ENCODE data around the gene LMOD1.

LMOD1 gene

DNA sequence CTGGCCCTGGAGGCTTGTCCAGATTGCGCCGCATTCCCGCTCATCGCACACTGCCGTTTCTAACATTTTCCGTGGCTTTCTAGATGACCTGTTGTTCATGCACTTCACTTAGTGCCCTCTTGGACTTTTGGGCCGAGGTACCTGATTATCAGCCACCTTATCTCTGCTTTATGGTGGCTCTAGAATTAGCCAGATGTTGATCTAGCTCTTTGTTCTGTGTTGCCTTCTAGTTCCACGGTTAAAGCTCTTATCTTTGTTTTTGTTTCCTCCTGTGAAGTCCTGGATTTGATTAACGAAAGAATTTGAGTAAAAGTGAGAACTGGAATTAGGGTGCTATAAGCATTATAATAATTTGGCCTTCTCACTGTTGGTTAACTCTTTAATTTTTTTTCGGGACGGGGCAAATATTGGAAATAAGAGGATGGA lies 37.0 kb upstream of the LMOD1 start:
- TF ChIP-seq ZC3H10 (CRISPR knock-in tag; IDR thresholded peaks at IDR 0.05), result no peak
- no peak for TF ChIP-seq SNAI2 (CRISPR knock-in tag; IDR thresholded peaks at IDR 0.05)
- TF ChIP-seq RARB (CRISPR knock-in tag; IDR thresholded peaks at IDR 0.05), result no peak
- TF ChIP-seq CSDC2 (CRISPR knock-in tag; IDR thresholded peaks at IDR 0.05), result no peak
- no peak for ATAC-seq

DNA sequence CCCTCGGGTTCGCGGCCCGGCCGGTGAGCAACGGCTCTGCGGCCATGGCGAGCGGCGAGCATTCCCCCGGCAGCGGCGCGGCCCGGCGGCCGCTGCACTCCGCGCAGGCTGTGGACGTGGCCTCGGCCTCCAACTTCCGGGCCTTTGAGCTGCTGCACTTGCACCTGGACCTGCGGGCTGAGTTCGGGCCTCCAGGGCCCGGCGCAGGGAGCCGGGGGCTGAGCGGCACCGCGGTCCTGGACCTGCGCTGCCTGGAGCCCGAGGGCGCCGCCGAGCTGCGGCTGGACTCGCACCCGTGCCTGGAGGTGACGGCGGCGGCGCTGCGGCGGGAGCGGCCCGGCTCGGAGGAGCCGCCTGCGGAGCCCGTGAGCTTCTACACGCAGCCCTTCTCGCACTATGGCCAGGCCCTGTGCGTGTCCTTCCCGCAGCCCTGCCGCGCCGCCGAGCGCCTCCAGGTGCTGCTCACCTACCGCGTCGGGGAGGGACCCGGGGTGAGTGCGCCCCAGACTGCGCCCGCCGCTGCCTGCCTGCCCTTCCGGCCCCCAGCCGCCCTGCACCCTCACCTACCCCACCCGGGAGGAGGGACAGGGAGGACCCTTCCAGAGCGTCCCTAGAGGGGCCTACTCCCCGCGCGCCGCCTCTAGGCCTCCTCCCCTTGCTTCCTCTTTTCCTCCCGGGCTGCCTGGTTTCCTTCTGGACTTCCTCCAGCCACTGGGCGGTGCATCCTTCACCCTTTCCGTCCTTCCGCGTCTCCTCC lies 36.5 kb upstream of the LMOD1 start, which contains the start of gene RNPEP:
Gene RNPEP, plus strand, starts transcription at position 26 of the 757 bp plus-strand sequence. Its CDS starts 19 bp downstream, at position 45.
- TF ChIP-seq ZC3H10 (CRISPR knock-in tag; IDR thresholded peaks at IDR 0.05) (no peak), RARB (CRISPR knock-in tag; IDR thresholded peaks at IDR 0.05) (no peak), CSDC2 (CRISPR knock-in tag; IDR thresholded peaks at IDR 0.05) (no peak), ZFP30 (CRISPR knock-in tag; IDR thresholded peaks at IDR 0.05) (no peak), BACH2 (CRISPR knock-in tag; IDR thresholded peaks at IDR 0.05; ENCODE audit: borderline replicate concordance) (no peak), ESRRG (CRISPR knock-in tag; IDR thresholded peaks at IDR 0.05) (no peak), PPARA (CRISPR knock-in tag; IDR thresholded peaks at IDR 0.05; ENCODE audit: borderline replicate concordance) (no peak), OSR1 (CRISPR knock-in tag; IDR thresholded peaks at IDR 0.05) (no peak), TOX (CRISPR knock-in tag; IDR thresholded peaks at IDR 0.05; ENCODE audit: borderline replicate concordance) (no peak), ISL1 (CRISPR knock-in tag; IDR thresholded peaks at IDR 0.05) (no peak)
- TF ChIP-seq, protein P1, sequence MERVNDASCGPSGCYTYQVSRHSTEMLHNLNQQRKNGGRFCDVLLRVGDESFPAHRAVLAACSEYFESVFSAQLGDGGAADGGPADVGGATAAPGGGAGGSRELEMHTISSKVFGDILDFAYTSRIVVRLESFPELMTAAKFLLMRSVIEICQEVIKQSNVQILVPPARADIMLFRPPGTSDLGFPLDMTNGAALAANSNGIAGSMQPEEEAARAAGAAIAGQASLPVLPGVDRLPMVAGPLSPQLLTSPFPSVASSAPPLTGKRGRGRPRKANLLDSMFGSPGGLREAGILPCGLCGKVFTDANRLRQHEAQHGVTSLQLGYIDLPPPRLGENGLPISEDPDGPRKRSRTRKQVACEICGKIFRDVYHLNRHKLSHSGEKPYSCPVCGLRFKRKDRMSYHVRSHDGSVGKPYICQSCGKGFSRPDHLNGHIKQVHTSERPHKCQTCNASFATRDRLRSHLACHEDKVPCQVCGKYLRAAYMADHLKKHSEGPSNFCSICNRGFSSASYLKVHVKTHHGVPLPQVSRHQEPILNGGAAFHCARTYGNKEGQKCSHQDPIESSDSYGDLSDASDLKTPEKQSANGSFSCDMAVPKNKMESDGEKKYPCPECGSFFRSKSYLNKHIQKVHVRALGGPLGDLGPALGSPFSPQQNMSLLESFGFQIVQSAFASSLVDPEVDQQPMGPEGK (CRISPR knock-in tag; IDR thresholded peaks at IDR 0.05; ENCODE audit: borderline replicate concordance), result no peak
- TF ChIP-seq, protein P2, sequence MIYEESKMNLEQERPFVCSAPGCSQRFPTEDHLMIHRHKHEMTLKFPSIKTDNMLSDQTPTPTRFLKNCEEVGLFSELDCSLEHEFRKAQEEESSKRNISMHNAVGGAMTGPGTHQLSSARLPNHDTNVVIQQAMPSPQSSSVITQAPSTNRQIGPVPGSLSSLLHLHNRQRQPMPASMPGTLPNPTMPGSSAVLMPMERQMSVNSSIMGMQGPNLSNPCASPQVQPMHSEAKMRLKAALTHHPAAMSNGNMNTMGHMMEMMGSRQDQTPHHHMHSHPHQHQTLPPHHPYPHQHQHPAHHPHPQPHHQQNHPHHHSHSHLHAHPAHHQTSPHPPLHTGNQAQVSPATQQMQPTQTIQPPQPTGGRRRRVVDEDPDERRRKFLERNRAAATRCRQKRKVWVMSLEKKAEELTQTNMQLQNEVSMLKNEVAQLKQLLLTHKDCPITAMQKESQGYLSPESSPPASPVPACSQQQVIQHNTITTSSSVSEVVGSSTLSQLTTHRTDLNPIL (CRISPR knock-in tag; IDR thresholded peaks at IDR 0.05; ENCODE audit: low read depth), result no peak
- TF ChIP-seq, protein P3, sequence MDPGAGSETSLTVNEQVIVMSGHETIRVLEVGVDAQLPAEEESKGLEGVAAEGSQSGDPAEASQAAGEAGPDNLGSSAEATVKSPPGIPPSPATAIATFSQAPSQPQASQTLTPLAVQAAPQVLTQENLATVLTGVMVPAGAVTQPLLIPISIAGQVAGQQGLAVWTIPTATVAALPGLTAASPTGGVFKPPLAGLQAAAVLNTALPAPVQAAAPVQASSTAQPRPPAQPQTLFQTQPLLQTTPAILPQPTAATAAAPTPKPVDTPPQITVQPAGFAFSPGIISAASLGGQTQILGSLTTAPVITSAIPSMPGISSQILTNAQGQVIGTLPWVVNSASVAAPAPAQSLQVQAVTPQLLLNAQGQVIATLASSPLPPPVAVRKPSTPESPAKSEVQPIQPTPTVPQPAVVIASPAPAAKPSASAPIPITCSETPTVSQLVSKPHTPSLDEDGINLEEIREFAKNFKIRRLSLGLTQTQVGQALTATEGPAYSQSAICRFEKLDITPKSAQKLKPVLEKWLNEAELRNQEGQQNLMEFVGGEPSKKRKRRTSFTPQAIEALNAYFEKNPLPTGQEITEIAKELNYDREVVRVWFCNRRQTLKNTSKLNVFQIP (CRISPR knock-in tag; IDR thresholded peaks at IDR 0.05; ENCODE audit: borderline replicate concordance, low read depth), result no peak; the same call in 1 of the 2 replicates
- TF ChIP-seq, protein P4, sequence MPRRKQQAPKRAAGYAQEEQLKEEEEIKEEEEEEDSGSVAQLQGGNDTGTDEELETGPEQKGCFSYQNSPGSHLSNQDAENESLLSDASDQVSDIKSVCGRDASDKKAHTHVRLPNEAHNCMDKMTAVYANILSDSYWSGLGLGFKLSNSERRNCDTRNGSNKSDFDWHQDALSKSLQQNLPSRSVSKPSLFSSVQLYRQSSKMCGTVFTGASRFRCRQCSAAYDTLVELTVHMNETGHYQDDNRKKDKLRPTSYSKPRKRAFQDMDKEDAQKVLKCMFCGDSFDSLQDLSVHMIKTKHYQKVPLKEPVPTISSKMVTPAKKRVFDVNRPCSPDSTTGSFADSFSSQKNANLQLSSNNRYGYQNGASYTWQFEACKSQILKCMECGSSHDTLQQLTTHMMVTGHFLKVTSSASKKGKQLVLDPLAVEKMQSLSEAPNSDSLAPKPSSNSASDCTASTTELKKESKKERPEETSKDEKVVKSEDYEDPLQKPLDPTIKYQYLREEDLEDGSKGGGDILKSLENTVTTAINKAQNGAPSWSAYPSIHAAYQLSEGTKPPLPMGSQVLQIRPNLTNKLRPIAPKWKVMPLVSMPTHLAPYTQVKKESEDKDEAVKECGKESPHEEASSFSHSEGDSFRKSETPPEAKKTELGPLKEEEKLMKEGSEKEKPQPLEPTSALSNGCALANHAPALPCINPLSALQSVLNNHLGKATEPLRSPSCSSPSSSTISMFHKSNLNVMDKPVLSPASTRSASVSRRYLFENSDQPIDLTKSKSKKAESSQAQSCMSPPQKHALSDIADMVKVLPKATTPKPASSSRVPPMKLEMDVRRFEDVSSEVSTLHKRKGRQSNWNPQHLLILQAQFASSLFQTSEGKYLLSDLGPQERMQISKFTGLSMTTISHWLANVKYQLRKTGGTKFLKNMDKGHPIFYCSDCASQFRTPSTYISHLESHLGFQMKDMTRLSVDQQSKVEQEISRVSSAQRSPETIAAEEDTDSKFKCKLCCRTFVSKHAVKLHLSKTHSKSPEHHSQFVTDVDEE (CRISPR knock-in tag; IDR thresholded peaks at IDR 0.05), result no peak
- ATAC-seq, result peak; percentile 93

DNA sequence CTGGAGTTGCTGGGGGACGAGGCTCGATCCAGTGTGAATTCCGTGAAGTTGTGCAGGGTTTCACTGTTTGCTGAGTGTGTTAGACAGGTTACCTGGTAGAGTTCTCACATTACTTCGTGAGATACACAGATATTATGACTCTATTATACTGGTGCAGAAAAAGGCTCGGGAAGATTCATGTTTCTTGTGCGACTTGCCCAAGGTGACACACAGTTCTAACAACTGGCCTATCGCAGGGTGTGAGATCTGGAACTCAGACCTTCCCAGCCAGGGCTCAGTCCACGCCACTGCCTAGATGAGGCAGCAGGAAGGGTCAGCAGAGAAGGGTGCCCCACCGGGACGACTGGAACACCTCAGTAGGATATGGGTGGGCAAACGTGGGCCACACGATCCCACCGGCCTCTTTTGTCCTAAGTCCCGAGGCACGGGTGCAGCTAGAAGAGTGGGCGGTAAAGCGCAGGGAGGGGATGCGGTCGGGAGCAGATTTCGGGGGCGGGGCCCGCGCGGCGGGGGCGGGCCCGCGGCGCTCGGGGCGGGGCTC lies 35.8 kb upstream of the LMOD1 start:
- peak; percentile 26 for ATAC-seq
- TF ChIP-seq OSR1 (CRISPR knock-in tag; IDR thresholded peaks at IDR 0.05) (no peak), ZNF70 (CRISPR knock-in tag; IDR thresholded peaks at IDR 0.05) (peak; percentile 97), SNAI2 (CRISPR knock-in tag; IDR thresholded peaks at IDR 0.05) (no peak), ZFP30 (CRISPR knock-in tag; IDR thresholded peaks at IDR 0.05) (no peak)
- TF ChIP-seq, protein P4 (CRISPR knock-in tag; IDR thresholded peaks at IDR 0.05), result no peak
- TF ChIP-seq, protein P5, sequence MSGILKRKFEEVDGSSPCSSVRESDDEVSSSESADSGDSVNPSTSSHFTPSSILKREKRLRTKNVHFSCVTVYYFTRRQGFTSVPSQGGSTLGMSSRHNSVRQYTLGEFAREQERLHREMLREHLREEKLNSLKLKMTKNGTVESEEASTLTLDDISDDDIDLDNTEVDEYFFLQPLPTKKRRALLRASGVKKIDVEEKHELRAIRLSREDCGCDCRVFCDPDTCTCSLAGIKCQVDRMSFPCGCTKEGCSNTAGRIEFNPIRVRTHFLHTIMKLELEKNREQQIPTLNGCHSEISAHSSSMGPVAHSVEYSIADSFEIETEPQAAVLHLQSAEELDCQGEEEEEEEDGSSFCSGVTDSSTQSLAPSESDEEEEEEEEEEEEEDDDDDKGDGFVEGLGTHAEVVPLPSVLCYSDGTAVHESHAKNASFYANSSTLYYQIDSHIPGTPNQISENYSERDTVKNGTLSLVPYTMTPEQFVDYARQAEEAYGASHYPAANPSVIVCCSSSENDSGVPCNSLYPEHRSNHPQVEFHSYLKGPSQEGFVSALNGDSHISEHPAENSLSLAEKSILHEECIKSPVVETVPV (CRISPR knock-in tag; IDR thresholded peaks at IDR 0.05), result no peak
